CD4-positive, alpha-beta T cell treated with Interferon gamma for 1 hour (primary cell): ENCODE measurements around the gene VAT1L.
A peak's percentile ranks its signal among the peaks of the same experiment; 100 is the strongest.
"Not testable (repeated sequence)": the region's sequence is repeated elsewhere in the genome, so short reads cannot be mapped to it uniquely, and the experiment has no call there.

Source experiments
- DNase-seq: peaks from one replicate; pipeline ENCODE4 v3.0.0-alpha.2; 2020

Gene VAT1L

GRCh38 chr16:77962689-77963088, 174.3 kb downstream of the VAT1L start:
- no peak for DNase-seq

- DNase-seq, result no peak
Observed at GRCh38 chr16:77963185-77964044, 175.1 kb downstream of the VAT1L start.

GRCh38 chr16:77965346-77965745, 177.0 kb downstream of the VAT1L start:
- DNase-seq, result no peak

GRCh38 chr16:77967054-77967904, 178.9 kb downstream of the VAT1L start:
- no peak for DNase-seq

- no peak for DNase-seq
Observed at GRCh38 chr16:77969861-77970260, 181.5 kb downstream of the VAT1L start.

GRCh38 chr16:77970371-77970770, 182.0 kb downstream of the VAT1L start:
- no peak for DNase-seq

GRCh38 chr16:77971306-77972061, 183.1 kb downstream of the VAT1L start:
- peak; percentile 37 for DNase-seq

- no peak for DNase-seq
Observed at GRCh38 chr16:77972062-77972392, 183.7 kb downstream of the VAT1L start.

- DNase-seq, result no peak
Observed at GRCh38 chr16:77974883-77975282, 186.5 kb downstream of the VAT1L start.

- DNase-seq, result no peak
Observed at GRCh38 chr16:77975942-77976341, 187.6 kb downstream of the VAT1L start.

- DNase-seq, result no peak
Observed at GRCh38 chr16:77977339-77977738, 189.0 kb downstream of the VAT1L start.

- DNase-seq, result no peak
Observed at GRCh38 chr16:77985111-77985510, 196.7 kb downstream of the VAT1L start.

GRCh38 chr16:77986011-77986740, 197.8 kb downstream of the VAT1L start:
- DNase-seq, result no peak

- DNase-seq, result no peak
Observed at GRCh38 chr16:77987810-77988209, 199.4 kb downstream of the VAT1L start.

GRCh38 chr16:77989846-77990245, 201.5 kb downstream of the VAT1L start:
- no peak for DNase-seq

GRCh38 chr16:77991701-77992100, 203.3 kb downstream of the VAT1L start:
- DNase-seq, result no peak

GRCh38 chr16:77992381-77992780, 204.0 kb downstream of the VAT1L start:
- not testable (repeated sequence) for DNase-seq

GRCh38 chr16:77993111-77993985, 205.0 kb downstream of the VAT1L start:
- no peak for DNase-seq

- no peak for DNase-seq
Observed at GRCh38 chr16:77995843-77996455, 207.6 kb downstream of the VAT1L start.

GRCh38 chr16:77998350-77999023, 210.1 kb downstream of the VAT1L start:
- no peak for DNase-seq
